Subcutaneous adipose tissue (tissue), 4 donors: ENCODE data around the gene SUDS3. TPM values are rescaled to one million over a fixed set of nuclear protein-coding genes. Genes with fewer than 3 reads are reported as not detected.

Experiments used
- CTCF ChIP-seq: fragments of 450-650 bp; IDR thresholded peaks from one replicate; pipeline ENCODE4 v1.5.1; 2016; ENCODE audit warnings: low read depth, mild to moderate bottlenecking, control low read depth, antibody characterized with exemption, moderate library complexity
- total RNA-seq, 4 donors: library from RNA; depleted of rRNA; stranded (reverse); fragments of >200 nt; gene quantifications; one replicate each; pipeline ENCODE4 v1.1.0, GENCODE V29; 2016

SUDS3 gene
- total RNA-seq, 4 donors from 2014 or later, result 23.6 to 46.0 (median 38.3) TPM

GRCh38 chr12:118334241-118334640 is 42.1 kb upstream of the SUDS3 start:
- TF ChIP-seq CTCF, result no peak

GRCh38 chr12:118334939-118335567 is 41.3 kb upstream of the SUDS3 start:
- TF ChIP-seq CTCF, result no peak

GRCh38 chr12:118336123-118336522 is 40.2 kb upstream of the SUDS3 start:
- no peak for TF ChIP-seq CTCF

GRCh38 chr12:118337194-118337838 is 39.0 kb upstream of the SUDS3 start:
- no peak for TF ChIP-seq CTCF

- TF ChIP-seq CTCF, result no peak
These were observed 34.3 kb upstream of the SUDS3 start for GRCh38 chr12:118342090-118342489.

- TF ChIP-seq CTCF, result no peak
These were observed 31.5 kb upstream of the SUDS3 start for GRCh38 chr12:118344829-118345228.

GRCh38 chr12:118345355-118345754 is 31.0 kb upstream of the SUDS3 start:
- no peak for TF ChIP-seq CTCF
